Heart right ventricle (tissue), 16 donors: ENCODE results near the gene SSR1. TPM values are rescaled to one million over a fixed set of nuclear protein-coding genes. Genes with fewer than 3 reads are reported as not detected.

Source experiments
- ATAC-seq, 8 donors: fragments of 200-7000 bp; cut with Tn5 transposase; one replicate each; pipeline ENCODE4 v1.9.1; 2020; ENCODE audit warnings: mild to moderate bottlenecking in 8 of 8, moderate library complexity in 8 of 8, moderate number of reproducible peaks in 1 of 8
- DNase-seq, 2 donors: peaks; one replicate each; pipeline ENCODE4 v3.0.0-alpha.2; 2020
- H3K27ac ChIP-seq, 10 donors: fragments of 200-600 bp; sonication (generic) in 2 of 10; one replicate each; pipeline versions ENCODE4 v1.5.0 to v1.8.0; 2020 to 2022; ENCODE audit warnings: mild to moderate bottlenecking in 3 of 10
- H3K27me3 ChIP-seq, 7 donors: fragments of 200-600 bp; one replicate each; pipeline ENCODE4 v1.8.0; 2021 to 2022; ENCODE audit warnings: mild to moderate bottlenecking in 2 of 7
- H3K36me3 ChIP-seq, 9 donors: fragments of 200-600 bp; sonication (generic) in 1 of 9; one replicate each; pipeline versions ENCODE4 v1.5.0 to v1.8.0; 2020 to 2022; ENCODE audit warnings: mild to moderate bottlenecking in 2 of 9
- H3K4me1 ChIP-seq, 9 donors: fragments of 200-600 bp; sonication (generic) in 1 of 9; one replicate each; pipeline versions ENCODE4 v1.5.0 to v1.8.0; 2020 to 2022; ENCODE audit warnings: mild to moderate bottlenecking in 4 of 9
- H3K4me3 ChIP-seq, 10 donors: fragments of 200-600 bp; sonication (generic) in 2 of 10; one replicate each; pipeline versions ENCODE4 v1.5.0 to v1.8.0; 2020 to 2022; ENCODE audit warnings: mild to moderate bottlenecking in 7 of 10, moderate library complexity in 2 of 10
- H3K9me3 ChIP-seq, 11 donors: fragments of 200-600 bp in 10 of 11; sonication (generic) in 2 of 11; one replicate each; pipeline versions ENCODE4 v1.5.0 to v1.8.0; 2013 to 2022; ENCODE audit warnings: mild to moderate bottlenecking in 2 of 11, control low read depth in 1 of 11, moderate library complexity in 1 of 11
- CTCF ChIP-seq, 9 donors: fragments of 200-600 bp; sonication (generic) in 2 of 9; IDR thresholded peaks; one replicate each; pipeline versions ENCODE4 v1.5.0 to v1.8.0; 2021 to 2022; ENCODE audit warnings: antibody characterized with exemption in 9 of 9, mild to moderate bottlenecking in 5 of 9, moderate library complexity in 1 of 9
- WGBS, 2 donors: extraction: QIAGEN DNeasy Blood & Tissue Kit; methylation state at CpG; one replicate each; pipeline ENCODE4 v1.1.7; 2013; ENCODE audit warnings: inconsistent platforms in 1 of 2; 5-methylcytosine and 5-hydroxymethylcytosine counted together
- intact Hi-C, 10 donors: fragments of 100-400 bp; cut with DNase I; formaldehyde crosslinking; loops; one replicate each; pipeline versions ENCODE4 v1.11.1 to v1.14.2; 2022
- polyA plus RNA-seq, 2 donors: library from polyadenylated mRNA; stranded (reverse); fragments of 200-250 nt; gene quantifications; one replicate each; pipeline ENCODE4 v1.2.3, GENCODE V29; 2013
- total RNA-seq, 10 donors: library from RNA; stranded (reverse); fragmentation: NEBNext Ultra II Directional in 3 of 10; extraction: Animal tissue kit (Norgen Biotek cat#: 25700) in 3 of 10; gene quantifications; one replicate each; pipeline versions ENCODE4 v1.2.1 to v1.2.4, GENCODE V29; 2021 to 2023
- donor health status: Arrhythmogenic right ventricular cardiomyopathy.
- donor health status: ischemic (EF 13 %, LVEDD 7.1; RV severe dilation, severe dysfunction).
- donor health status: healthy with polysubstance abuse.
- donor health status: DM: no; HTN: yes; CAD: no.
- donor health status: DM: no; HTN: no; CAD: no.
- donor health status: ischemic (EF 25% LVEDD 6.9; RV normal size, moderate dysfunction).
- donor health status: ischemic (EF 25% LVEDD 5.7; RV mildly dilated, moderate dysfunction).
- donor health status: healthy.
- donor health status: DM: yes; HTN: yes; CAD: no.
- donor health status: Ischemic cardiomyopathy.
- donor health status: ischemic (EF 35%, LVEDD 5.7; RV mildly dilated, moderate dysfunction).
- donor health status: nonischemic (EF 11% LVEDD 7.7; RV severe dilation, severe dysfunction).
- donor health status: DM: yes; HTN: yes; CAD: no.
- donor health status: PGD.
- donor health status: ischemic (EF 29% LVEDD 5.4; RV normal size, mild dysfunction).
- donor health status: nonischemic (EF 23%, LVEDD 6.1; RV moderate dilation, normal function).

SSR1 gene
- total and polyA plus RNA-seq, 12 donors, result 8.3 to 80.5 (median 60.8) TPM

DNA sequence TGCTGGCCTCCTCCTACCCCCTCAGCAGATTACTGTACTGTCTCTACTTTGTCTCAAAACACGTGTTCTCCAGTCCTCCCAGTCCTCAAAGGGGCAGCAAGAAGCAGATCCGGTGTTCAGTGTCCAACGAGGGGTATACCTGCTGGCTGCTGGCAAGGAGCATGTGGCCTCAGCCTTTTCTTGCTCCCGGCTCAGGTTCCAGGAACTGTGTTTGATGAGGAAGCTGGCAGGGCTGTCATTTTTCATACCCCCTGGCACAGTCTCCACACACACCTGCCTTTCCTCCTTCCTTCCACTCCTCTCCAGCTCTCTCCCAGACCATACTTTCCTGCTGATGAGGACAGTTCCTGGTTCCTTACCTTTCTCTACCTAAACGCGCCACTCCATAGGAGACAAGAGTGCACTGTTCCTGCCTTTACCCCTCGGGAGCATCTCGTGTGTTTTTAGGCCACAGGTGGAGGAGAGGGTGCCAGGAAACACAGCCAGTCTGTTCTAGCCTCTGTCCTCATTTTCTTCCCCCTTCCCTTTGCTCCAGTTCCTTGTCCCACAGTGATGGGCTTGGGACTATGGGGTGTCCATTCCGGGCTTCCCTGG, 77.2 kb downstream of the SSR1 start:
- H3K27ac ChIP-seq, result peak overlapping the region in 2 of 10 donors; percentile 17 to 29
- ATAC-seq, result peak in 2 of 8 donors; percentile 4 to 9
- no peak overlapping the region for H3K4me3 ChIP-seq
- DNase-seq, result no peak
- peaks cover 5 to 57% (median 32%) of the 10 kb centered on the region in 9 donors for H3K4me1 ChIP-seq
- H3K27me3 ChIP-seq, result no peaks in the 10 kb centered on the region
- no peaks in the 10 kb centered on the region for H3K9me3 ChIP-seq
- intact Hi-C loops, result loop anchor here in 6 of 10 donors (5.0 to 10.0 kb wide), 6 partner anchors 121 to 331 kb away; partner anchors contain the start of gene RREB1 (in 1 of the 6)
- TF ChIP-seq CTCF (IDR thresholded peaks at IDR 0.05), result no peak
- peaks cover 0 to 81% (median 14%) of the 10 kb centered on the region in 9 donors for H3K36me3 ChIP-seq
- WGBS, 2 donors, result 52 to 57% methylated on average over 9 of the region's 9 CpGs

GRCh38 chr6:7234547-7234946, 78.5 kb downstream of the SSR1 start:
- ATAC-seq (no peak), DNase-seq (no peak)
- no peak overlapping the region for H3K27ac ChIP-seq
- H3K9me3 ChIP-seq, result no peaks in the 10 kb centered on the region
- 94 to 96% methylated on average over 3 of the region's 3 CpGs for WGBS, 2 donors
- peaks cover 5 to 53% (median 30%) of the 10 kb centered on the region in 9 donors for H3K4me1 ChIP-seq
- intact Hi-C loops, result loop anchor here in 5 of 10 donors (10.0 kb wide), 5 partner anchors 120 to 330 kb away; partner anchors contain the start of gene RREB1 (in 1 of the 5)
- H3K27me3 ChIP-seq, result no peaks in the 10 kb centered on the region
- no peak overlapping the region for H3K4me3 ChIP-seq
- H3K36me3 ChIP-seq, result peaks cover 9 to 81% (median 27%) of the 10 kb centered on the region in 9 donors
- TF ChIP-seq CTCF (IDR thresholded peaks at IDR 0.05), result no peak

- peaks cover 5 to 40% (median 19%) of the 10 kb centered on the region in 9 donors for H3K4me1 ChIP-seq
- intact Hi-C loops, result loop anchor here in 5 of 10 donors (10.0 kb wide), 5 partner anchors 118 to 328 kb away; partner anchors contain the start of gene RREB1 (in 1 of the 5)
- H3K4me3 ChIP-seq, result no peak overlapping the region
- H3K27ac ChIP-seq, result no peak overlapping the region
- 71 to 77% methylated on average over 2 of the region's 2 CpGs for WGBS, 2 donors
- DNase-seq (no peak), ATAC-seq (no peak)
- TF ChIP-seq CTCF (IDR thresholded peaks at IDR 0.05), result no peak
- H3K9me3 ChIP-seq, result no peaks in the 10 kb centered on the region
- H3K27me3 ChIP-seq, result no peaks in the 10 kb centered on the region
- H3K36me3 ChIP-seq, result peaks cover 10 to 93% (median 41%) of the 10 kb centered on the region in 9 donors
Measured at GRCh38 chr6:7232351-7232750, 80.6 kb downstream of the SSR1 start.

DNA sequence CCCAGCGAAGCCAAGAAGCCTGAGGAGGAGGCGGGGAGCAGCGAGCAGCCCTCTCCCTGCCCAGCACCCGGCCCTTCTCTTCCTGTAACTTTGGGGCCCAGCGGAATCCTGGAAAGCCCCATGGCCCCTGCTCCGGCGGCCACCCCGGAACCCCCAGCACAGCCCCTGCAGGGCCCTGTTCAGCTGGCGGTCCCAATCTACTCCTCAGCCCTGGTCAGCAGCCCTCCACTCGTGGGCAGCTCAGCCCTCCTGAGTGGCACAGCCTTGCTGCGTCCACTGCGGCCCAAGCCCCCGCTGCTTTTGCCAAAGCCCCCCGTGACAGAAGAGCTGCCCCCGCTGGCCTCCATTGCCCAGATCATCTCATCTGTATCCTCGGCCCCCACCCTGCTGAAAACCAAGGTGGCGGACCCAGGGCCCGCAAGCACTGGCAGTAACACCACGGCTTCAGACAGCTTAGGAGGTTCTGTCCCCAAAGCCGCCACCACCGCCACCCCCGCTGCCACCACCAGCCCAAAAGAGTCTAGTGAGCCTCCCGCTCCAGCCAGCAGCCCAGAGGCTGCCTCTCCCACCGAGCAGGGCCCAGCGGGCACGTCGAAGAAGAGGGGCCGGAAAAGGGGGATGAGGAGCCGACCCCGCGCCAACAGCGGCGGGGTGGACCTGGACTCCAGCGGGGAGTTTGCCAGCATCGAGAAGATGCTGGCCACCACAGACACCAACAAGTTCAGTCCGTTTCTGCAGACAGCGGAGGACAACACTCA, 81.9 kb downstream of the SSR1 start:
- H3K36me3 ChIP-seq, result peaks cover 10 to 100% (median 50%) of the 10 kb centered on the region in 9 donors
- no peak for TF ChIP-seq CTCF (IDR thresholded peaks at IDR 0.05)
- DNase-seq, result no peak
- no peaks in the 10 kb centered on the region for H3K9me3 ChIP-seq
- ATAC-seq, result peak in 1 of 8 donors; percentile 37
- no peaks in the 10 kb centered on the region for H3K27me3 ChIP-seq
- intact Hi-C loops, result loop anchor here in 5 of 10 donors (10.0 kb wide), 5 partner anchors 116 to 326 kb away; partner anchors contain the start of gene RREB1 (in 1 of the 5)
- no peak overlapping the region for H3K27ac ChIP-seq
- no peak overlapping the region for H3K4me3 ChIP-seq
- H3K4me1 ChIP-seq, result peaks cover 5 to 29% (median 14%) of the 10 kb centered on the region in 9 donors
- 97% methylated on average over 37 of the region's 37 CpGs for WGBS, 2 donors
